Raji (cell line): Measurements from ENCODE around the gene DDX51.

Experiments
- POLR2A ChIP-seq: IDR thresholded peaks from 2 replicates; pipeline ENCODE4 v1.6.1; 2011; ENCODE audit warnings: low read depth, low read length, control low read depth; ENCODE audit not compliant: insufficient read depth

DDX51 gene, protein sequence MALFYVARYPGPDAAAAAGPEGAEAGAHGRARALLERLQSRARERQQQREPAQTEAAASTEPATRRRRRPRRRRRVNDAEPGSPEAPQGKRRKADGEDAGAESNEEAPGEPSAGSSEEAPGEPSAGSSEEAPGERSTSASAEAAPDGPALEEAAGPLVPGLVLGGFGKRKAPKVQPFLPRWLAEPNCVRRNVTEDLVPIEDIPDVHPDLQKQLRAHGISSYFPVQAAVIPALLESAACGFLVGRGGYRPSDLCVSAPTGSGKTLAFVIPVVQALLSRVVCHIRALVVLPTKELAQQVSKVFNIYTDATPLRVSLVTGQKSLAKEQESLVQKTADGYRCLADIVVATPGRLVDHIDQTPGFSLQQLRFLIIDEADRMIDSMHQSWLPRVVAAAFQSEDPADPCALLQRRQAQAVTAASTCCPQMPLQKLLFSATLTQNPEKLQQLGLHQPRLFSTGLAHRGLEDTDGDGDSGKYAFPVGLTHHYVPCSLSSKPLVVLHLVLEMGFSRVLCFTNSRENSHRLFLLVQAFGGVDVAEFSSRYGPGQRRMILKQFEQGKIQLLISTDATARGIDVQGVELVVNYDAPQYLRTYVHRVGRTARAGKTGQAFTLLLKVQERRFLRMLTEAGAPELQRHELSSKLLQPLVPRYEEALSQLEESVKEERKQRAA

DNA sequence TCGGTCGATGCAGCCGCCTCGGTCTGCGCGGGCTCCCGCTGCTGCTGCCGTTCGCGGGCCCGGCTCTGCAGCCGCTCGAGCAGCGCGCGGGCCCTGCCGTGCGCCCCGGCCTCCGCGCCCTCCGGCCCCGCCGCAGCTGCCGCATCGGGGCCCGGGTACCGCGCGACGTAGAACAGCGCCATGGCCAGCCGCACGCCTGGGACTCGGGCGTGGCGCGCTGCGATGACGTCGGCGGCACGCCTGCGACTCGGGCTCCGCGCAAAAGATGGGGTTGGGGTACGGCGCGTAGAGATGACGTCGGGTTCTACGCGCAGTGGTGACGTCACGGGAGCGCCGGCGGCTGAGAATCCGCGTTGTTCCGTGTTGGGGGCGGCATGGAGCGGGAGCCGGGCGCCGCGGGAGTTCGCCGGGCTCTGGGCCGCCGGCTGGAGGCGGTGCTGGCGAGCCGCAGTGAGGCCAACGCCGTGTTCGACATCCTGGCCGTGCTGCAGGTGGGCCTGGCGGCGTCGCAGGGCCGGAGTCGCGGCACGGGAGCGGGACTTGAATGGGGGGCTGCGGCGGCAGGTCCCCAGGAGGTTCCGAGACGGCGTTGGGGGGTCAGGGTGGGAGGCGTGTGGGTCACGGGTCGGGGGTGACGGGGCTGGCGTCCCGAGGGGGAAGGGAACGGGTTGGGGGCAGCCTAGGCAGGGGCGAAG lies at the start of gene DDX51, which contains the start of gene NOC4L:
Gene DDX51 (minus strand): TSS at position 205 of the 695 bp plus-strand sequence. CDS start 23 bp downstream, at position 182.
Gene NOC4L (plus strand): TSS at position 343 of the 695 bp plus-strand sequence. CDS start 32 bp downstream, at position 375.
- peak; percentile 87 for TF ChIP-seq POLR2A

DNA sequence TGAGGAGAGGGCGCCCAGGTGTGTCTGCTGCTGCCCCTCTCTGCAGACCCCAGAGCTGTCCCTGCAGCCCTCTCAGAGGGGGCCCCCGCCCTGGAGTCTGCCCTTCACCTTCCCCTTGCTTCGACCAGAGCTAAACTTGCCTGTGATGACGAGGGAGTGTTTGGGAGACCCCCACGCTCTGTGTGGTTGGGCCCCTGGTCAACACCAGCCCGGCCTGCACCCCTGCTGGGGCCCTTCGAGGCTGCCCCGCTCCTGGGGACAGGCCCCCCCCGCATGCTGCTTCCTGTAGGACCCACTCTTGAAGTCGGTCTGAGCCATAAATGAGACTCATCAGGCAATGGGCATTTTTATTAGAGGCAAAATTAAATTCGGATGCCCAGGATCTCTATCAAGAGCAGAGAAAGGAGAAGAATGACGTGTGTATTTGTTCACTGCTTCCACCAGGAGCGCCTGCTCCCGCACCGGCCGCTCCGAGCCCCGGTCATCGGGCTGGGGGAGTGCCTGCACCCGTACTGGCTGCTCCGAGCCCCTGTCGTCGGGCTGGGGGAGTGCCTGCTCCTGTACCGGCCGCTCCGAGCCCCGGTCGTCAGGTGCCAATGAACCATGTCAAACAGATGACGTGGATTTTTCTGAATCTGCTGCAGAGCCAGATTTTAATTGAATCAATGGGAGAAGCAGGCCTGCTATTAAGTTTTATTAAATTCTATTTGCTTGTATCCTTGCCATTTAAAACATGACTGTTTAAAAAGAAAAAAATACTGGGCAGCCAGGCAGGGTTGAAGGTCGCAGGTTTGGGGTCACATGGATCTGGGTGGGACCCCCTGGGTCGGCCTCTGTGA lies 47.8 kb upstream of the DDX51 start:
- TF ChIP-seq POLR2A = no peak

DNA sequence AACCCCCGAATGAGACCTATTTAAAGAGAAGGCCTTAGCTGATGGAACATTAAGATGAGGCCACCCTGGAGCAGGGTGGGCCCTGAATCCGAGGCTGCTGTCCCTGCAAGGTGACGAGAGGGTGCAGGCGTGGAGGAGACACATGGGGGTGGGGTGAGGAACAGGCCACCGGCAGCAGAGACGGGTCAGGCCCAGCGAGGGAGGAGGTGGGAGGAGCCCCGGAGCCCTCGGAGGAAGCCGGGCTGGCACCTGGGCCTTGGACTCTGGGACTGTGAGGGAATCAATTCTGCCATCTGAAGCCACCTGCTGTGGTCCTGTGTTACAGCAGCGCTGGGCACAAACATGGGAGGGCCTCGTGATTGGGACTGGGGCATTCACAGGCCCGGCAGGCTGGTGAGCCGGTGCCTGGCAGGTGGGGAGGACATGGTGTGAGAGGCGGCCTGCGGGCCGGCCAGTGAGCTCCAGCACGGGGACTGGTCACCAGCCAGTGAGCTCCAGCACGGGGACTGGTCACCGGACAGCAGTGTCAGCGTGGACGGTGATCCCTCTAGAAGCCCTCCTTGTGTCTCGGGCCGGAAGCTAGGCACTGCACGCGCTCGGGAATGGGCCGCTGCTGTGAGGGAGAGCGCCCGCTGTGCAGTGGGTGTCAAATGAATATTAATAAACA lies 46.8 kb upstream of the DDX51 start:
- TF ChIP-seq POLR2A = no peak

DNA sequence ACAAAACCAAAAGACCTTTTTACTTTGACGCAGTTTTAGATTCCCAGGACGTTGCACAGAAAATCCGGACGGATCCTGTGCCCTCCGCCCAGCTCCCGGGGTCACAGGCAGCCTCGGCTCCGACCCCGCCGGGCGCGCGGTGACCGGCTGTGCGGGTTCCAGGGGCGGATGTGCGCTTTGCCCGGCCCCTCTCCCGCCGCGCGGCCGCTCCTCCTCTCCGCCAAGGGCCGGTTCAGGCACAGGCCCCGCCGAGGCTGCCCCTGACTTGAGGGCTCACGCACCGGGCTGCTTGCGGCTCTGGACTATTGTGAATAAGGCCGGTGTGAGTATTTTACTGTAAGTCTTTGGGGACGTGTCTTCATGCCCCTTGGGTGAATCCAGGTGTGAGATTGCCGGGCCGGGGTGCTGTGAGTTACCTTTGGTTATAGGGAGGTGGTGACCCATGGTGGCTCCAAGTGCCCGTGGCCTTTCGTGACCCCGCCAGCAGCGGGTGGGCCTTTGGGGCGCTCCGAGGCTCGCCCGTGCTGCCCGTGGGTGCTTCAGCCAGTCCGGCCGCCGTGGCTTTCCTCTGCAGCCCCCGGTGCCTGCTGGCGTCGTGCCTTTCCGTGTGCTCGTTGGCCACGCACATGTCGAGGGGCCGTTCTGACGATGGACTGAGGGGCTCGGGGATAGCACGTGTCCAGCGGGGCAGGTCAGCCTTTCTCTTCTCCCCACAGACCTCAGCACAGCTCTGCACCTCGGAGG lies 46.1 kb upstream of the DDX51 start:
- no peak for TF ChIP-seq POLR2A

DNA sequence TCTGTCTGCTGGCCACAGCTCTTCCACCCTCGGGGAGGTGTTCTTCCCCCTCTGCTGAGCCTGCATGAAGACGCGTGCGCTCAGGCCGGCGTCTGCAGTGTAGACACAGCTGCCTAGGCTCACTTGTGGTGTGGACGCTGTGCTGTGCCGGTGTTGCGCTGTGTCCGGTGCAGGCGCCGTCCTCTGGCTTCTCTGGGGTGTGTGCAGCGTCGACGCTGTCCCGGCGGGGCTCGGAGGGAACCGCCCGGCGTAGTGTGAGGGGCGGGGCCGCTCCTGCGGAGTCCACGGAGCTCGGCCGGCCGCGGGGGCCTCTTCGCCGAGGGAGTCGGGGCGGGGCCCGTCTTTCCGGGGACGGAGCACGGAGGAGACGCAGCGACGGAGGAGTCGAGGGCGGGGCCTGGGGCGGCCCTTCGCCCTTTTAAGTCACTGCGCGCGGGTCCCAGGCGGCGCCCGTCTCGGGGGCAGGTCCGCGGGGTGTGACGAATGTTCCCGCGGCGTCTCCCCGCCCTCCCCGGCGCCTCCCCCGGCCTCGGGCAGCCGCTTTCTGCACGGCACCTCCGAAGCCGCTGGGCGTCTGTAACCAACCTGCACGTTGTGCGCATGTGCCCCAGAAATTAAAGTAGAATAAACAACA lies 45.4 kb upstream of the DDX51 start:
- no peak for TF ChIP-seq POLR2A

DNA sequence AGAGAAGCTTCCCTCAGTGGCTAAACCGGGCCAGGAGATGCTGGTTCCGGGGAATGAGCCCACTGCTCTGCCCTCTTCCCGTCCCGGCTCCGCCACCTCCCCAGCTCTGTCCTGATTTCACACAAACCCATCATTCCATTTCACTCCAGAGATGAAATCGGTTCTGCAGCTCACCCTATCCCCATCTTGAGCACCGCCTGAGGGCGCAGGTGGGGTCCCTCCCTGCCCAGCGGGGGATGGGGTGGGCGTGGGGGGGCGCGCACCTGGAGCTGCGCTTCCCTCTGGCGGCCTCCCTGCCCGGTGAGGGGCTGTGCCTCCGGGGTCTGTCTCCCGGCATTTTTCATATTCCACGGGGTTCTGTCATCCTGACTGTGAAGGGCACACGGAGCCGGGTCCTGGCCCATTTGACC lies 44.8 kb upstream of the DDX51 start:
- TF ChIP-seq POLR2A = no peak

GRCh38 chr12:132188451-132188901 lies 44.4 kb upstream of the DDX51 start:
- no peak for TF ChIP-seq POLR2A

DNA sequence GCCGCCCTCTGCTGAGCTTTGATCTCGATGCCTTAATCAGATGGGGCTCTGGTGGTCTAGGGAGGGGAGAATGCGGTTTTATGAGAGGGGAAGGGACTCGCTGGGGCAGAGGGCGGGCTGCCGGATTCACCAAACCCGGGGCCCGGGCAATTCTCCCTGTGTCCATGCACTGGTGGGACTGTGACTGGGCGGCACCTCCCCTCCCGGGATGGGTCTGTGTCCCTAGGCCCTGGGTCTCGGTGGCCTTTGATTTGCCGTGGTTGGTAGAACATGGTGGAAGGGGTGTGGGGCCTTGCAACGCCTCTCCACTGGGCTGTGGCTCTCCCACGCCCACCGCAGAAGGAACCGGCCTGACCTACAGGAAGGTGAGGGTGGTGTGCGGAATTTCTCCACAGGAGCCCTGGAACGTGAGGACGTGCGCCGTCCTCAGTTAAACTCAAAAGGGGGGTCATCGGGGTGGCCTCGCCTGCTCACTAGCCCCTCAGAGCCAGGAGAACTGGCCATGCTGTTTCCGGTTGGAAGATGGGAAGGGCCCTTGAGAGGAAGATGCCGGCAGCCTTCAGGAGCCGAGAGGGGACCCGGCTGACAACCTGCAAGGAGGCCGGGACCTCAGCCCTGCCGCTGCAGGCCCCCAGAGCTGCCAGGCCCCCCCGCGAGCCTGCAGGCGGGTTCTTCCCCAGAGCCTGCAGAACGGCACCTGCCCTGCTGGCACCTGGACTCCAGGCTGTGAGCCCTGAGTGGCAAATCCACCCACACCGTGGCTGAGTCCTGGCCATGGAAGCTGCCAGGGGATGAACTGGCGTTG lies 43.7 kb upstream of the DDX51 start:
- TF ChIP-seq POLR2A = no peak

- no peak for TF ChIP-seq POLR2A
Observed at GRCh38 chr12:132186857-132187620, 42.9 kb upstream of the DDX51 start.

DNA sequence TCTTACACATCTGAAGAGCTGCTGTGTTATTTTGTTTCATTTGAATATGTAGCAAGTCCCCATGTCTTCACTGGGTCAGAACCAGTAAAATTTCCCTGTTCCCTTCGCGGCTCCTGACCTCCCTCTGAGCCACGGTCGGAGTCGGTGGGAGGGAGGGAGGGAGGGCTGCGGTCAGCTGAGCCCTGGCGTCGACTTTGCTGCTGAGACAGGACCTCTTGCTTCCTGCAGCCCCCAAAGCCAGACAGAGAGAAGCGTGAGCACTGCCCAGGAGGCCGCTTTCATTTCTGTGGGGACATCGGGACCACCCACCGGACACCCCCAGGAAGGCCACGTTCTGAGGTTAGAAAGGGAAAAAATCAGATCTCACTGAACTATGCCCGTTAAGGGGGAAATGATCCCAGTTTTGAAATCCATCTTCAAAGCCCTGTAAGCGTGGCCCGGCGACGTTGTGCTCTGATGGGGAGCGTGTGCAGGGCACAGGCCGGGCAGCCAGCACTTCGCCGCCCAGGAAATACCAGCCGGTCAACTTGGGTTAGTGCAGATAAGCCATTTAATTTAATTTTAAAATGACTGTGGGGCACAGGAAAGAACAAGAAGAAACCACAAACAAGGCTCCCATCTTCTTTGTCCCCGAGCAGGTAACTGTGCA lies 42.2 kb upstream of the DDX51 start:
- TF ChIP-seq POLR2A = no peak

DNA sequence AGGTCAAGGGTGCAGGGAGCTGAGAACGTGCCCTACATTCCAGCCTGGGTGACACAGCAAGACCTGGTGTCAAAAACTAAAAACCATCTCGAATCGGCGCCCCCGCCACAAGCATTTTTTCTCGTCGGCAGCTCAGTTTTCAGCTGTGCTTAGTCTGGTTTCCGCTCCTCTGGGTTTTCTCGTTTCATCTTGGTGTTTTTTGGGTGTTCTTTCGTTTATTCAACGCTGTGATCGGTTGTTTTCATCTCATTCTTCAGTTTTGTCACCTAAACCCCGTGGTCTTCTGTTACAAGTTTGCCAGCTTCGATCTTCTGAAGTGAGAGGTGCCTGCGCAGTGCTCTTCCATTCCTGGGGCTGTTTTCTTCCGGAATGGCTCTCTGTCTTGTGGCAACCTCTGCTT lies 41.6 kb upstream of the DDX51 start:
- no peak for TF ChIP-seq POLR2A
